HUES6 (cell line): ENCODE results near the gene AP3D1.

Experiments used
- H3K27ac ChIP-seq: 2 replicates; pipeline ENCODE4 v1.7.0; 2013; ENCODE audit warnings: low read depth, mild to moderate bottlenecking, low read length, inconsistent platforms
- H3K27me3 ChIP-seq: 2 replicates; pipeline ENCODE4 v1.6.1; 2013; ENCODE audit warnings: low read length; ENCODE audit not compliant: control insufficient read depth, insufficient read depth
- H3K36me3 ChIP-seq: 2 replicates; pipeline ENCODE4 v1.6.1; 2013; ENCODE audit warnings: low read length; ENCODE audit not compliant: control insufficient read depth, insufficient read depth
- H3K4me1 ChIP-seq: 2 replicates; pipeline ENCODE4 v1.6.1; 2013; ENCODE audit warnings: low read length; ENCODE audit not compliant: control insufficient read depth, insufficient read depth
- H3K4me3 ChIP-seq: 2 replicates; pipeline ENCODE4 v1.5.1; 2013; ENCODE audit warnings: low read depth, low read length
- H3K9ac ChIP-seq: one replicate; pipeline ENCODE4 v1.6.1; 2013; ENCODE audit warnings: mild to moderate bottlenecking, low read length
- H3K9me3 ChIP-seq: 2 replicates; pipeline ENCODE4 v1.6.1; 2013; ENCODE audit warnings: low read depth, low read length; ENCODE audit not compliant: control insufficient read depth, insufficient read depth

The AP3D1 gene

DNA sequence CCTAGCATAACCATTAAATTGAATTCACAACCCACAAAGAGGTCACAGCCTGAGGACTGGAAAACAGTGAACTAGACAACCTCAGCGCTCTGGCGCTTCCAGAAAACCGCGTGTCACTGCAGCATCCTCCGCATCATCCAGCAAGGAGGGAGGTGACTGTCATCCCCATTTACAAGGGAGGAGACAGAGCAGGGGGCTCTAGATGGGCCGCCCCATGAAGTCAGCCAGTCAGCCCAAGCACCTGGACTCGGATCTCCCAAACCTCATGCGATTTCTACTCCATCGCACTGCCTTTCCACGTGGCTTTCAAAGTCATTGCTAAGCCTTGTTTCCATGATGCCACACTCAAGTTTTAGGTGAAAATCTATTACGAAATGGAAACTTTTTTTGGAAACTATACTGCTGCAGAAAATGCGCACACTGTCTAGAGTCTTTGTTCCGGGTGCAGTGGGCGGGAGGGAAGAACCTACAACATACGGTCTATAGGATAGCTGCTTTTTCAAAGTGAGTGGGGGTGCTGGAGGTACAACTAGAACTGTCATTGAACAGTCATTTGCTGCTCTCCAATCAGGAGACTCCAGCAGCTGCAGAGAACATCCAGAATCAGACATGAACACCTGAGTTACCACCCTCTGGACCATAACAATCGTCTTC, 2.8 kb downstream of the AP3D1 start:
- Histone ChIP-seq H3K9me3 (no peaks in the 10 kb centered on the region), H3K4me1 (peaks cover 14% of the 10 kb centered on the region), H3K4me3 (no peak overlapping the region), H3K27me3 (no peaks in the 10 kb centered on the region), H3K27ac (no peak overlapping the region), H3K9ac (no peak overlapping the region), H3K36me3 (peaks cover 30% of the 10 kb centered on the region)

DNA sequence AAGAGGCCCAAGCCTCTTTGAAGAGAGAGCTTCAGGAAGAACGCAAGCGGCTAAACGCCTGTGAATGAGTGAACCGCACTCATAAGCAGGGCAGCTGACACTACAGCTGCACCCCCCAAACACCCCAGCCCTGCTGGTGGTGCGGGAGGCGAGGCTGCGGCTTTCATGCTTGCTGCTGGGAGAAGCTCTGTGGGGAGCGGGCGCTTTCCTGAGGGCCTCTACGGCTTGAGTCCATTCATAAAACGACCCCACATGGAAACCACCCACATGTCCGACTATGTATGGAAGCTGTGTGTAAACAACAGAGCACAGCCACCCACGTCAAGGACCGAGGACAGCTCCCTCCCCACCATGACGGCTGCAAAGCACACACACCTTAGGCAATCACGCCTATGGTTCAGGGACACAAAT, 5.5 kb downstream of the AP3D1 start:
- peaks cover 11% of the 10 kb centered on the region for H3K4me1 ChIP-seq
- no peaks in the 10 kb centered on the region for H3K27me3 ChIP-seq
- H3K9me3 ChIP-seq, result no peaks in the 10 kb centered on the region
- no peak overlapping the region for H3K9ac ChIP-seq
- no peak overlapping the region for H3K27ac ChIP-seq
- peaks cover 33% of the 10 kb centered on the region for H3K36me3 ChIP-seq
- no peak overlapping the region for H3K4me3 ChIP-seq

DNA sequence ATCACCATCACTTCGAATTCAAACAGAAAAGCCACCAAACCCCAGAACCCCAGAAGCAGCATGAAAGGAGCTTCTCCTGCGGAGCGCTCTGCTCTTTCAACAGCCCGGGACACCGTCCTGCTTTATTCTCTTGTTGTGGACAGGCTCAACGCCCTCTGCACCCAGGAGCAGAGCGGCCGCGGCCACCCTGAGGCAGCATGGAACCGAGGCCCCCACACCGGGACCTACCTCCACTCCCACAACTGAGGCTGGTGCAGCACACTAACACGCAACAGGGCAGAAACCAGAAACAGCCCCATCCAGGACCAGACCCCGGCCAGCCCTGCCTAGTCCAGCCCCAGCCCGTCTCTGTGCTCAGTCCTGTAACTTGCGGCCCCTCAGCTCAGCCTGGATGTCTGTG, 7.2 kb downstream of the AP3D1 start:
- Histone ChIP-seq H3K9me3 (no peaks in the 10 kb centered on the region), H3K36me3 (peaks cover 42% of the 10 kb centered on the region), H3K4me1 (0 out of 2 replicates have a peak, but pooled peaks cover 2% of the 10 kb centered on the region), H3K27ac (no peak overlapping the region), H3K4me3 (no peak overlapping the region), H3K27me3 (no peaks in the 10 kb centered on the region), H3K9ac (no peak overlapping the region)

DNA sequence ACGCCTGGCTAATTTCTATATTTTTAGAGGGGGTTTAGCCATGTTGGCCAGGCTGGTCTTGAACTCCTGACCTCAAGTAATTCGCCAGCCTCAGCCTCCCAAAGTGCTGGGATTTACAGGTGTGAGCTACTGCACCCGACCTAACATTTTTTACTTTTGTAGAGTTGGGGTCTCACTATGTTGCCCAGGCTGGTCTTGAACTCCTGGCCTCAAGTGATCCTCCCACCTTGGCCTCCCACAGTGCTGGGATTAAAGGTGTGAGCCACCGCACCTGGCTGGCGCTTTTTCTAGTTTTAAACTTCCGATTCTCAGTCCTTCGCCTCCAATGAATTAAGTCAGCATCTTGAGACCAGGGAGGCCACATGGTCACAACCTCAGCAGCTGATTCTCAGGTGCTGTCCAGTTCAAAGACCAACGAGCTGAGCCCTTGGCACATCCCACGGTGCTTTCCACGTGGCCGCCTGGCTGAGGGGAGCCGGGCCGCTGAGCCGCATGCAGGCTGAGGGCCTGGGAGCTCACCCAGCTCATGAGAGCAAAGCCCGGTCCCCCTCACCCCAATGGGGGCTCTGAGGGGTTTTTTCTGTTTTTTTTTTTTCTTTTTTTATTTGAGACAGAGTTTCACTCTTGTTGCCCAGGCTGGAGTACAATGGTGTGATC, 9.1 kb downstream of the AP3D1 start:
- H3K27ac ChIP-seq, result no peak overlapping the region
- H3K36me3 ChIP-seq, result peaks cover 50% of the 10 kb centered on the region
- H3K9ac ChIP-seq, result no peak overlapping the region
- no peaks in the 10 kb centered on the region for H3K27me3 ChIP-seq
- H3K4me3 ChIP-seq, result no peak overlapping the region
- H3K9me3 ChIP-seq, result no peaks in the 10 kb centered on the region
- 0 out of 2 replicates have a peak, but pooled peaks cover 2% of the 10 kb centered on the region for H3K4me1 ChIP-seq

DNA sequence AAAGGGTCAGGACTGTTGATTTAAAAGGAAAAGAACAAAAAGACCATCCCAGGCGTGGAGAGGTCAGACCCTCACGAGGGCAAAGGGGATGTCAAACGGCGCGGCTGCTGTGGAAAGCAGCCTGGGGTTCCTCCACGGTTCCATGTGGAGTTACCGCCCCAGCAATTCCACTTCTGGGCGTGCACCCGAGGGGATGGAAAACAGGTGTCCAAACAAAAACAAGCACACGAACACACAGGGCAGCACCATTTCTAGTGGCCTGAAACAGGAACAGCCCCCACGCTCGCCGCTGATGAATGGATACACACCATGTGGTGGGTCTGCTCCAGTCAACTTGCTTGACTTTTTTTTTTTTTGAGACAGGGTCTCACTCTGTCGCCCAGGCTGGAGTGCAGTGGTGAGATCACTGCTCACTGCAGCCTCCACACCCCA, 11.2 kb downstream of the AP3D1 start:
- H3K27ac ChIP-seq, result no peak overlapping the region
- no peak overlapping the region for H3K9ac ChIP-seq
- peaks cover 63% of the 10 kb centered on the region for H3K36me3 ChIP-seq

DNA sequence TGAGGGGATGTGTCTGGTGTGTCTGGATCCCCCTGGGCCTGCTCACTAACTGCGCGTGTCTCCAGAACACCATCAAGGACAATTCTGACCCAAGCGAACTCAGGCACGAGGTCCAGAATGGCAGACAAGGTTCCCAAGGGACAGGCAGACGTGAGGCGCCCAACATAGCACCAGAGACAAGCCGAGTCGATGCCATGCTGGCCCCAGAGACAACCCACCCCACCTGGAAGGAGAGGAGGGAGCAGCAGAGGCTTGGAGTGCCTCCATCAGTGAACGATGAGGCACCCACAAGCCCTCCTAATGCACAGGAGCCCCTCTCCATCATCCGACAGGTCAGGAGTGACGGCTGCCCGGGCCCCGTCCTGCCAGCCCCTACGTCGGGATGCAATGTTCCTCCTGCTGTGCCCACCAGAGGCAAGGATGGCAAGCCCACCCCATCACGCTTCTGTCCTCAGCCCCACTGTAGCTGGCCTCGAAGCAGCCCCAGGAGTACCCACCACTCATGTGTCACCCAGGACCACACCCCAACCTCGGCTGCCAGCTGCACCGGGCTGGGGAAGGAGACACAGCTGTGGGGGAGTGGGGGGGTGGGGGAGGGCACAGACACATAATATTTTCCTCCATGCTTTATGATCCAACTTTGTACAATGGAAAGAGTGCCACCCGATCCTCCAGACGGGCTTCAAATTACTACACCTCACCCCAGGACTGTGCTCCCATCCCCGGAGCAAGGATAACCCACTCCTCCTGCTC, 11.8 kb downstream of the AP3D1 start:
- no peak overlapping the region; the same call in 1 of the 2 replicates for H3K27ac ChIP-seq
- no peak overlapping the region for H3K9ac ChIP-seq
- H3K27me3 ChIP-seq, result no peaks in the 10 kb centered on the region
- no peaks in the 10 kb centered on the region for H3K4me1 ChIP-seq
- no peak overlapping the region for H3K4me3 ChIP-seq
- no peaks in the 10 kb centered on the region for H3K9me3 ChIP-seq
- peaks cover 58% of the 10 kb centered on the region for H3K36me3 ChIP-seq

More for the DNA sequence above, 11.2 kb downstream of the AP3D1 start:
- Histone ChIP-seq H3K27me3 (no peaks in the 10 kb centered on the region), H3K4me1 (0 out of 2 replicates have a peak, but pooled peaks cover 2% of the 10 kb centered on the region), H3K9me3 (no peaks in the 10 kb centered on the region), H3K4me3 (no peak overlapping the region)

DNA sequence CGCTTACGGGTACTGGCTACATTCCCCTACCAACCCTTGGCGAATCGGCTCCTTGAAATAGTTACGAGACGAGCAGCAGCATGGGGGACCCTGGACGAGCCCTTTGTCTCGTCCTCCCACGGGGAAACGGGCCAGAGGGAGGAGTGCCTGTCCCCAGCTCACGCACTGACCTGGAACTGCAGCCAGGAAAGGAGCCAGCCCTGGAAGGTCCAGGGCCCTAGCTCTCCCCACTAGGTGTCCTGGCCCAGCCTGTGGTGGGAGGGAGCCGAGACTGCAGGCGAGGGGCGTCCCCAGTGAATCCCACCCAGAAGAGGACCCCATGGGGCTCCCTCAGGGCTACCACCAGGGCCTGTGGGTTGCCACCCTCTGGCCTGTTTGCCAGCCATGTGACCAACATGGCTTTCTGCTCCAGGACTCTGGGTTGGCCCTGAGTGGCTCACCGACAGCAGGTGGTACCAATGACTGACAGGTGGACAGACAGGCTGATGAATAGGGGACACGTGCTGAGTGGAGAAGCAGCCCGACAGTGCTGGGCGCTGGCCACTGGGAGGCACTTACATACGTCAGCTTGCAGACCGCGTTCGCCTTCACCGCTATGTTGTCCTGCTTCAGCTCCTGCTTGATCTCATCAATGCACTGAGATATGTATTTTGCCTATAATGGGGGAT, 13.2 kb downstream of the AP3D1 start:
- H3K36me3 ChIP-seq, result peaks cover 61% of the 10 kb centered on the region
- H3K27ac ChIP-seq, result no peak overlapping the region
- H3K4me3 ChIP-seq, result no peak overlapping the region
- H3K4me1 ChIP-seq, result no peaks in the 10 kb centered on the region
- H3K9me3 ChIP-seq, result no peaks in the 10 kb centered on the region
- H3K27me3 ChIP-seq, result no peaks in the 10 kb centered on the region
- H3K9ac ChIP-seq, result no peak overlapping the region

DNA sequence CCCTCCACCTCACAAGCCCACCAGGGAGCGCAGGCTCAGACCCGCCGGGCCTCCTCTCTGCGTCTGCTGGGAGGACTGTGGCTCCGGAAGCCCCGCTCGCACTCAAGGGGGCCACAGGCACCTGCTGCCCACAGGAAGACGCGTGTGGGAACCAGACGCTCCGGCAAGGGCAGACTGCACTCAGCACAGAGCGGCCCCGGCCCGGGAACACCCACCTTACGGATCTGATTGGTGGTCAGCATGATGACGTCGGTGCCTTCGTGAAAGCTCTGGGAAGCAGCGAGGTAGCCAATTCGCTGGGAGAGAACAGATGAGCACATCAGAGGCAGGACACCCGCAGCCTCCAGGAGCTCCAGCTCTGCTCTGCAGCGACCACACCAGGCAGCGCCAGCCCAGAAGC, 14.6 kb downstream of the AP3D1 start:
- Histone ChIP-seq H3K4me1 (no peaks in the 10 kb centered on the region), H3K9ac (no peak overlapping the region), H3K27ac (no peak overlapping the region), H3K36me3 (peaks cover 75% of the 10 kb centered on the region), H3K27me3 (no peaks in the 10 kb centered on the region), H3K9me3 (no peaks in the 10 kb centered on the region), H3K4me3 (no peak overlapping the region)

DNA sequence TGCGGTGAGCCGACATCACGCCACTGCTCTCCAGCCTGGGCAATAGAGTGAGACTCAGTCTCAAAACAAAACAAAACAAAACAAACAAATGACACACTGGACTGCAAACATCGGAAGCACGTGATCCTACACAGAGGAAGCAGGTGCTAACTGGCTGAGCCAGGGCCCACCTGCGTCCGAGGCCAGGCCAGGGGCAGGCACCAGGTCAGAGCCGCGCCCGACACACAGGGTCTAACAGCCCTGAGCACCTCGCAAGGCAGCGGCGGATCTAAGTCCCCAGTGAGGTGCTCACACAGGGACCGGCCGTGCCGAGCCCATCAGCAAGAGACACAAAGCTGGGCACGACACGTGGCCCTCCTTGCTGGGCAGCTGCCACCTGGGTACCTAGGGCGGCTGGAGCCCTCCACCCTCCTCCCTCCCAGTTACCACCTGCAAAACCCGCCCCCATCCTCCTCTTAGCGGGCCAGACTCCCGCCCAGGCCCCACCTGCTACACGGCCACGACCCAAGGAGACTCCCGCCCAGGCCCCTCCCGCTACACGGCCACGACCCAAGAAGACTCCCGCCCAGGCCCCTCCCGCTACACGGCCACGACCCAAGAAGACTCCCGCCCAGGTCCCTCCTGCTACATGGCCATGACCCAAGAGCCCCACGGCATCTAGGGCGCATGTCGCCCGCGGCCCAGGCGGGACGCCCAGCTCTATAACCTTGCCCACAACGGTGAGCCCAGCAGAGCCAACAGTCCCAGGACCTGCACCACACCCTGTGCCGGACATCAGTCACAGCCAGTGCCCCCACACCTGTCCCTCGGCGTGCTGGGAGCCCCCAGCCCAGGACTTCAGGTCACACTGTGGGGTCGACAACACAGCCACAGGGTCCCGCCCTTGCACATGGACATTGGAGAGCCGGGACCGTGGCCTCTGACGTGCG, 15.6 kb downstream of the AP3D1 start:
- H3K27ac ChIP-seq, result no peak overlapping the region
- no peak overlapping the region for H3K9ac ChIP-seq
- no peaks in the 10 kb centered on the region for H3K4me1 ChIP-seq
- H3K9me3 ChIP-seq, result no peaks in the 10 kb centered on the region
- H3K4me3 ChIP-seq, result no peak overlapping the region
- H3K36me3 ChIP-seq, result peaks cover 79% of the 10 kb centered on the region
- H3K27me3 ChIP-seq, result no peaks in the 10 kb centered on the region
